Natural killer cell treated with Interleukin-12 subunit alpha and Interleukin-12 subunit beta and Interleukin-15 and Interleukin-18, amount 100 ng/mL, for 72 hours (primary cell): ENCODE data around the gene VARS1. TPM values are rescaled to one million over a fixed set of nuclear protein-coding genes. Genes with fewer than 3 reads are reported as not detected.
"Not testable (repeated sequence)": the region's sequence is repeated elsewhere in the genome, so short reads cannot be mapped to it uniquely, and the experiment has no call there.

Experiments used
- ATAC-seq, 2 donors: fragments of 150-1000 bp; cut with Tn5 transposase in 1 of 2; sonication (Bioruptor Pico), chemical (Tn5 transposase) in 1 of 2; 2 replicates each; pipeline ENCODE4 v1.10.0; 2021
- DNase-seq: peaks from one replicate; pipeline ENCODE4 v3.0.0; 2022; ENCODE audit warnings: low spot score
- H3K27ac Mint-ChIP-seq, 2 donors: 1 replicate in 1 of 2; 2 replicates in 1 of 2; pipeline ENCODE4 v1.8.0; 2022; ENCODE audit warnings: mixed read lengths in 2 of 2, mild to moderate bottlenecking in 1 of 2, moderate library complexity in 1 of 2
- H3K27me3 Mint-ChIP-seq, 2 donors: 1 replicate in 1 of 2; 2 replicates in 1 of 2; pipeline ENCODE4 v1.8.0; 2022; ENCODE audit warnings: mixed read lengths in 2 of 2
- H3K36me3 Mint-ChIP-seq: one replicate; pipeline ENCODE4 v1.8.0; 2022; ENCODE audit warnings: mixed read lengths
- H3K4me1 Mint-ChIP-seq, 2 donors: 1 replicate in 1 of 2; 2 replicates in 1 of 2; pipeline ENCODE4 v1.8.0; 2022; ENCODE audit warnings: low read depth in 2 of 2, mixed read lengths in 2 of 2, mild to moderate bottlenecking in 1 of 2
- H3K4me3 Mint-ChIP-seq: one replicate; pipeline ENCODE4 v1.8.0; 2022; ENCODE audit warnings: mixed read lengths
- H3K9me3 Mint-ChIP-seq: 2 replicates; pipeline ENCODE4 v1.8.0; 2022; ENCODE audit warnings: mixed read lengths
- total RNA-seq, 2 donors: library from RNA; stranded (reverse); gene quantifications; one replicate each; pipeline ENCODE4 v1.2.3, GENCODE V29; 2022

VARS1 gene
- total RNA-seq, 2 donors from 2014 or later = 90.7 to 226 TPM

DNA sequence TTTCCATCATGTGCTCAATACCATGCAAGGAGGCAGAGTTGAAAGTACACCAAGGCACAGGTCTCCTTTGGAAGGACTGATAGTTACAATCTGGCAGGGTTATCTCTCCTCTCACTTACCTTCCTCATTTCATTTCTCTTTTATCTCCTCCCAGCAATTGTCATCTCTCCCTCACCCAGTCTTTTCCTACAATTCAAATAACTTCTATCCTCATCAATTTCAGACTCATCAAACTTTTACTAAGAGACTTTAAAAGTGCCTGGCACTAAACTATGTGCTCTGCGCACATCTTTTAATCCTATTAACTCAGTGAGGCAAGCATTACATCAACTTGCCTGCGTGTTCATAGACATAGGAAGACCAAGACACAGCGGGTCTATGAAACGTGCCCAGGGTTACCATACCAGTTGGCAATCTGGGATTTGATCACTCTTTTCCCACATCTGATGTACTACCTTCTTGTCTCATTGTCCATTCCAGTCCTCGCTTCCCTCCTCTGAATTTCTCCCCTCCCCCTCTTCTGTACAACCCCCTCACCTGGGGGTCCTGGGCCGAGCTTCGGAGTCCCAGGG, 1.2 kb downstream of the VARS1 start:
- peaks cover 28 to 32% of the 10 kb centered on the region in 2 donors for H3K4me1 Mint-ChIP-seq

DNA sequence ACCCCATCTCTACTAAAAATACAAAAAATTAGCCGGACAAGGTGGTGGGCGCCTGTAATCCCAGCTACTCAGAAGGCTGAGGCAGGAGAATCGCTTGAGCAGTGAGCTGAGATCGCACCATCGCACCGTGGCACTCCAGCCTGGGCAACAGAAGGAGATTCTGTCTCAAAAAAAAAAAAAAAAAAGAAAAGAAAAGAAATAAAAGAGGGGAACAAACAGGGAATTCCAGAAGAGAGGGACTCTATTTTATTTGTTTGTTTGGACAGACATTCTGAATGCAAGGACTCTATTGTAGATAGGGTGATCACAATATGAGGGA, 1.7 kb downstream of the VARS1 start:
- Mint-ChIP-seq H3K4me1 (peaks cover 28 to 32% of the 10 kb centered on the region in 2 donors), H3K27ac (peak overlapping the region; percentile 94 to 98), H3K4me3 (peak overlapping the region; percentile 81)
- not testable (repeated sequence) for H3K9me3 Mint-ChIP-seq, ATAC-seq, H3K27me3 Mint-ChIP-seq, H3K36me3 Mint-ChIP-seq, DNase-seq

More for the DNA sequence above, 1.2 kb downstream of the VARS1 start:
- Mint-ChIP-seq H3K36me3 (peaks cover 6% of the 10 kb centered on the region), H3K9me3 (no peaks in the 10 kb centered on the region), H3K27me3 (no peaks in the 10 kb centered on the region), H3K27ac (peak overlapping the region; percentile 94 to 98), H3K4me3 (peak overlapping the region; percentile 81)
- ATAC-seq (no peak), DNase-seq (no peak)

DNA sequence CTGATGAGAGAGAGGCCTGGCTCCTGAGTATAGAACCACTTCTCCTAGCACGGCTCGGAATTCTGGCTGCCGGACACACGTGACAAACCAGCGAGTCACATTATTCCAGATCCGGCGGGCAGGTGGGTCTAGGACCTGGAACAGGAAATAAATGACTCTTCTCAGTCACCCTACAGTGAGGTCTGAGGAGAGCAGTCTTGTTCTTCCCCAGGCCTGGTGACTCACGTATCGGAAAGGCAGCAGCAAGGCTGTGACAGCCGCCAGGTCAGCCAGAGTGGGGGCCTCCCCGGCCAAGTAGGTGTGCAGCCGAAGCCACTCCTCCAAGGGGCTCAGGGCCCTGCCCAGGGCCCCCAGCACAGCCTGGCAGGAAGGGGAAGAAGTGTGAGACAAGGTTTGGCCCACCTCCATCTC, 2.8 kb downstream of the VARS1 start:
- peaks cover 24 to 30% of the 10 kb centered on the region in 2 donors for H3K4me1 Mint-ChIP-seq
- no peaks in the 10 kb centered on the region for H3K9me3 Mint-ChIP-seq
- peak overlapping the region in 1 of 2 donors; percentile 17 for H3K27ac Mint-ChIP-seq
- peaks cover 6% of the 10 kb centered on the region for H3K36me3 Mint-ChIP-seq
- ATAC-seq (no peak), DNase-seq (no peak)
- peak overlapping the region; percentile 78 for H3K4me3 Mint-ChIP-seq
- no peaks in the 10 kb centered on the region for H3K27me3 Mint-ChIP-seq

DNA sequence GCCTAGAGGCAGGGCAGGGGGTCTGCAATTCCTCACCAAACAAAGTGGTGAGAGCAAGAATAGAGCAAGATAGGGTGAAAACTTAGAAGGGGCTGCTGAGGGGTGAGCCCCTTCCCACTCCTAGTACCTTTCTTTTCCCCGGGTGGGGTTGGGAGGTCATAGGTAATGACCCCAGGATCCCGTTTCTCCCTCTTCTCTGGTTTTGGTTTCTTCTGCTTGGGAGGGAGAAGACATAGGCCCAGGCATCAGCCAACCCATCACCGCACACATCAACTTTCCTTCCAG, 3.5 kb downstream of the VARS1 start:
- ATAC-seq (no peak), DNase-seq (no peak)
- Mint-ChIP-seq H3K36me3 (peaks cover 6% of the 10 kb centered on the region), H3K4me1 (peaks cover 18 to 25% of the 10 kb centered on the region in 2 donors), H3K4me3 (no peak overlapping the region), H3K27ac (peak overlapping the region in 1 of 2 donors; percentile 17), H3K9me3 (no peaks in the 10 kb centered on the region), H3K27me3 (no peaks in the 10 kb centered on the region)

DNA sequence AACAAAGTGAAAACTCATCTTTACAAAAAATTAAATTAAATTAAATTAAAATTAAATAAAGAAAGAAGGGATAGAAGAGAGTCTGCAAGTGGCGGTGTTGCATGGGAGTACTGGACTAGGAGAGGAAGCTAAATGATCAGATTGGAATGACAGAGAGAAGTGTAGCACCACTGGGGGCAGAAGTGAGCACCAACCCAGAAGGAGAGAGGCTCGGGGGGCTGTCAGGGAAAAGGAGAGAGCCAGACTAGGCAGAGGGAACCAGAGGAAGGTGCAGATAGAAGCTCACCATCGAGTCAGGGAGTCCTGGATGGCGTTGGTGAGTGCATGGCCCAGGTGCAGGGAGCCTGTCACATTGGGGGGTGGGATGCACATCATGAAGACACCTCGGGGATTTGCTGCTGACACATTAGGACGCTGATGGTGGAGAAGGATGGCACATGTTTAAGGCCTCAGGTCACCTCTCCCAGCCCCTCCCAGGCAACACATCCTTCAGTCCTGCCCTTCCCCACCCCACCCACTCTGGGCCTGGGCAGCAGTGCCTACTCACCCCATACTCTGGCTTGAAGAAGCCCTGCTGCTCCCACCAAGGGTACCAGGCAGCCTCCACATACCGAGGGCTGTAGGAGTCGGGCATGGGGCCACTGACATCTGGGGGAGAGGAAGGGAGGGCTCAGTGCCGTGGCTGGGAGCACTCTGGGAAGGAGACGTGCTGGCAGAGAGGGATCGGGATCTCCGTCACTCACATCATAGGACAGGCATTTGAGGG, 4.0 kb downstream of the VARS1 start:
- DNase-seq = no peak
- peaks cover 6% of the 10 kb centered on the region for H3K36me3 Mint-ChIP-seq
- ATAC-seq = no peak

DNA sequence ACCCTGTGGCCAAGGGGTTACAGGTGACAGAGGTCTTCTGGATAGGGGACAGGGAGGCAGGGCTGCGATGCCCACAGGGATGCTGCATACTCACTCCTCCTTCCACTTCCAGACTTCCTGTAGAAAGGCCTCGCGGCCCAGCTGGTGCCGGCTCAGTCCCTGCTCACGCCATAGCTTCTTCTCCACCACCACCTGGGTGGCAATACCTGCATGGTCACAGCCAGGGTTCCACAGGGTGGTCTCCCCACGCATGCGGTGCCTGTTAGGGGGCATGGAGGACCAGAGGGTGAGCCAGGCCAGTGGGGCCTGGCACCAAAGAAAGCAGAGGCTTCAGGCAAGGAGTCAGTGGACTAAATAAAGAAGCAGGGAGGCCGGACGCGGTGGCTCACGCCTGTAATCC, 10.1 kb downstream of the VARS1 start:
- H3K27ac Mint-ChIP-seq = no peak overlapping the region

More for the DNA sequence above, 4.0 kb downstream of the VARS1 start:
- Mint-ChIP-seq H3K27ac (peak overlapping the region in 1 of 2 donors; percentile 3), H3K4me3 (peak overlapping the region; percentile 29), H3K4me1 (peaks cover 16 to 21% of the 10 kb centered on the region in 2 donors), H3K9me3 (no peaks in the 10 kb centered on the region), H3K27me3 (no peaks in the 10 kb centered on the region)

DNA sequence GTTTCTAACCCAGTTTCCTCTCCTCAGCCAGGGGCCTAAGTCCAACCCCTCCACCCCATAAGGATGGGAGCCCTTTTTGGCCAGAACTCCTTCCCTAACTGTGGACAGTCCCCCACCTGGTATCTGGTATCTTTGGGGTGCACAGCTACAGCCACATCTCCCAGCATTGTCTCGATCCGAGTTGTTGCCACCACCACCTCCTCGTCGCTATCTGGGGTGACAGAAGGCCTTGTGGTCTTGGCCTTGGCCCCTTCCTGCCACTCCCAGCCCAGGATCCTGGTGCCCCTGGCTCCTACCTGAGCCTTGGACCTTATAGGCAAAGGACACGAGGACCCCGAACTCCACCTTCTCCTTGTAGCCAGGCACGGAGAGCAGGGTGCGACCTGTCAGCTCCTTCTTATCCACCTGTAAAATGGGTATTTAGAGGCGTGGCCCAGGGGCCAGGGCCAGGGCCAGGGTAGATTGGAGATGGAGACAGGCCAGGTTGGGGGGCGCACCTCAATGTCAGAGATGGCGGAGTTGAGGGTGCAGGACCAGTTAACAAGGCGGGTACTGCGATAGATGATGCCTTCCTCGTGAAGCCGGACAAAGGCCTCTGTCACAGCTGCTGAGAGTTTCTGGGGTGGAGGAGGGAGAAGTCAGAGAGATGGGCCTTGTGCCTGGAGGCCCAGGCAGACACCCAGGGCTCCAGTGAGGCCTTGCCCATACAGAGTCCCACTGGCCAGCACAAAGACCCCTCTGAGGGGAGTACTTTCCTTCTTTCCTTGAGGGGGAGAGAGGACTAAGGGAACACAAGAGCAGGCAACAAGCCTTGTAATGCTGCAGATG, 11.2 kb downstream of the VARS1 start:
- H3K9me3 Mint-ChIP-seq = no peaks in the 10 kb centered on the region
- H3K4me3 Mint-ChIP-seq = no peak overlapping the region
- no peaks in the 10 kb centered on the region for H3K27me3 Mint-ChIP-seq
- DNase-seq = no peak
- peak overlapping the region in 1 of 2 donors; percentile 62 for H3K27ac Mint-ChIP-seq
- ATAC-seq = no peak
- H3K4me1 Mint-ChIP-seq = no peaks in the 10 kb centered on the region
- no peaks in the 10 kb centered on the region for H3K36me3 Mint-ChIP-seq

More for the DNA sequence above, 10.1 kb downstream of the VARS1 start:
- DNase-seq (no peak), ATAC-seq (no peak)
- no peaks in the 10 kb centered on the region for H3K9me3 Mint-ChIP-seq
- H3K4me3 Mint-ChIP-seq = no peak overlapping the region
- peaks cover 0 to 1% of the 10 kb centered on the region in 2 donors for H3K4me1 Mint-ChIP-seq
- peaks cover 2% of the 10 kb centered on the region for H3K36me3 Mint-ChIP-seq
- H3K27me3 Mint-ChIP-seq = no peaks in the 10 kb centered on the region

DNA sequence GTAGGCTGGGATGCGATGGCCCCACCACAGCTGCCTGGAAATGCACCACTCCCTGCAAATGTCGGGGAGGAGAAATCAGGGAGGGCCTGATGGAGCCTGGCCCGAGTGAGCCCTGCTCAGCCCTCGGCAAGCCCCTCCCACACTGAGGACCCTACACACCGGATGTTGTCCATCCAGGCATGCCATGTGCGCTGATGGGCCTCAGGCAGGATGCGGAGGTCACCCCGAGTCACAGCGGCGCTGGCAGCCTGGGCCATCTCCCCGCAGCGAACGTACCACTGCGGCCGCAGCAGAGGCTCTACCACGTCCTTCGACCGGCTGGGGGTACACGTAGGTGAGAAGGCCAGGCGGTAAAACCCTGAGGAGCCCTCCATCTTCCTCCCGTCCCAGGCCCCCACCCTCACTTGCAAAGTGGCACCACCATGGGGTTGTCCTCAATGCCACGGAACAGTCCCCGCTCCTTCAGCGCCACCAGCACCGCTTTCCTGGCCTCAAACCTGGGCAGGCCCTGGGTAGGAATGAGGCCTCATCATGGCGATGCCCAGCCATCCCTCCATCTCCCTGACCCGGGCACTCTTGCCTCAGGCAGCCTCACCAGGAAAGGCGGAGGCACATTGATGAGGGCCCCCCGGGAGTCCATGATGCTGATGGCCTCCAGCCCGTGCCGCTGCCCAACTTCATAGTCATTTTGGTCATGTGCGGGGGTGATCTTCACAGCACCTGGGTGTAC, 13.3 kb downstream of the VARS1 start:
- no peak overlapping the region for H3K4me3 Mint-ChIP-seq
- H3K9me3 Mint-ChIP-seq = no peaks in the 10 kb centered on the region
- no peak for ATAC-seq
- H3K4me1 Mint-ChIP-seq = peaks cover 2 to 7% of the 10 kb centered on the region in 2 donors
- H3K27ac Mint-ChIP-seq = no peak overlapping the region
- no peaks in the 10 kb centered on the region for H3K36me3 Mint-ChIP-seq
- no peak for DNase-seq
- no peaks in the 10 kb centered on the region for H3K27me3 Mint-ChIP-seq

DNA sequence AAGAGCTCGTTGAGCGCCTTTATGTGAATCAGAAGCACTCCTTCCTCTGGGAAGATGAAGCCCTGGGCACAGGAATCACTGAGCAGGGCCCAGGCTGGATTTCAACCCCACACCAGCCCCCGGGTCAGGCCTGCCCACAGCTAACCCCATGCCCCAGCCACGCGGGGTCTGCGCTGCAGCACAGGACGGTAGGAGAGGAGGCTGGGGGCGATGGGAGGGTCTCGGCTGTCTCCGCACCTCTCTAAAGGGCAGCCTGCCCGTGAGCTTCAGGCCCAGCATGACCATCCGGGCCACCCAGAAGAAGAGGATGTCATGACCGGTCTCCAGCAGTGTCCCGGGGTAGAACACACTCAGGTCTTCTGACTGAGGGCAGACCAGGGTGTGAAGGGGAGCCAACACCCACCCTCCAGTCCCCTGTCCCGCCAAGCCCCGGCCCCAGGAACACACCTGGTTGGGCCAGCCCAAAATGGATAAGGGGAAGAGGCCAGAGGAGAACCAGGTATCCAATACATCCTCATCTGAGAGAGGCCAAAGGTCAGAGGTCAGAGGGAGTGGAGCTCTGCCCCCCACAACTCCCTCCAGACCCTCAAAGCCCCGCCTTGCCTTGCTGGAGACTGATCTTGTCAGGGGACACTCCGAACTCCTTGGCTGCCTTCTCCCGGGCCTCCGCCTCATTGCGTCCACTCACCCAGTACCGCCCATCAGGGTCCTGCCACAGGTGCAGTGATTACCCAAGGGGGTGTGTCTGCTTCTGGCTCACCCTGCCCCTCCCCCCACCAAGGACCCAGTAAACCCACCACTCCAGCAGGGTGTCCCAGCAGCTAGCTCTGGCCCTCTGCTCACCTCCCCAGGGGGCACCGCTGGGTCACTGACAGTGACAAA, 14.1 kb downstream of the VARS1 start:
- Mint-ChIP-seq H3K4me3 (no peak overlapping the region), H3K4me1 (peaks cover 6 to 11% of the 10 kb centered on the region in 2 donors), H3K27ac (no peak overlapping the region), H3K27me3 (no peaks in the 10 kb centered on the region), H3K36me3 (no peaks in the 10 kb centered on the region), H3K9me3 (no peaks in the 10 kb centered on the region)
- DNase-seq = no peak
- no peak for ATAC-seq

DNA sequence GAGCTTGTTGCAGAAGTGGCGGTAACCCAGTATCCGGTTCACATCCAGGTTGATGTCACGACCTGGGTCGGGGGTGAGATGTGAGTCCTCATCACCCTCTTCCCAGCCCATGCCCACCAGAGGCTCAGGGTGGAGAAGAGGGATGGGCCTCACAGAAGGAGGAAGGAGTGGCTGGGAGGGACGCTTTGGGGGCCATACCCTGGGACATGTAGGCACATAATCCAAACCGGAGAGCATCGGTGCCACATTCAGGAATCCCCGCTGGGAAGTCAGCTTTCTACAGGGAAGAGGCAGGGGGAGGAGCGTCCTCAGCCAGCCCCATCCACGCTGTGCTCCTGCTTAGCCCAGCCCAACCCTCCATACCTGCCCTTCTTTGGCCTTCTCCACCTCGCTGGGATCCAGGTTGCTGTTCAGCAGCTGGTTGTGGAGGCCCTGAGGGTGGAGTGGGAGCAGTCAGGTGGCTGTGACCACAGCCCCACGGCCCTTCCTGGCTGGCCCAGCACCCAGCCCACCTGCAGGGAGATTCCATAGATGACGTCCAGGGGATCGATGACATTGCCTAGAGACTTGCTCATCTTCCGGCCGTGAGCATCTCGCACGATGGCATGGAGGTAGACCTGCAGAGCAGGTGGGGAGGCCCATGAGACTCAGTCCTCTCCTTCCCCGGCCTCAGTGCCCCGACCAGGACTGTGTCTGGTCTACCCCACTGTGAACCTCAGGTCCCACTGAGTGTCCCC, 14.9 kb downstream of the VARS1 start:
- DNase-seq (no peak), ATAC-seq (no peak)
- Mint-ChIP-seq H3K4me1 (peaks cover 10 to 14% of the 10 kb centered on the region in 2 donors), H3K36me3 (no peaks in the 10 kb centered on the region), H3K27ac (no peak overlapping the region), H3K9me3 (no peaks in the 10 kb centered on the region), H3K4me3 (no peak overlapping the region), H3K27me3 (no peaks in the 10 kb centered on the region)

DNA sequence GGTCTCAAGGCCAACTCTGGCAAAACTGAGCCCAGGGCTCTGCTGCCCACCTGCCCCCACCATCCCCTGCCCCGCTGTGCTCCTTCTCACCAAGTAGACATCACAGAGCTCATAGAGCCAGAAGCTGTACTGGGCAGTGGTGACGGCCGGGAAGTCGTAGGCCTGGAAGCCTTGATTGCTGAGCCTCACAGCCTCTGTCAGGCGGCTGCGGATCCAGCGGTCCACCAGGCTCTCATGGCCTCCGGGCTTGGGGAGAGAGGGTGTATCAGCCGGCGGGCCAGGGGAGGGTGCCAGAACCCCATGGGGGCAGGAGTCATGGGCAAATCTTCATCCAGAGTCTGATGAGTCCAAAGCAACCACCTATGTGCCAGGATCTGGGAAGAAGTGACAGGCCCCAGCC, 15.6 kb downstream of the VARS1 start:
- H3K9me3 Mint-ChIP-seq = no peaks in the 10 kb centered on the region
- no peak overlapping the region for H3K27ac Mint-ChIP-seq
- no peaks in the 10 kb centered on the region for H3K36me3 Mint-ChIP-seq
- no peak overlapping the region for H3K4me3 Mint-ChIP-seq
- no peak for ATAC-seq
- H3K27me3 Mint-ChIP-seq = no peaks in the 10 kb centered on the region
- peaks cover 14% of the 10 kb centered on the region in 2 donors for H3K4me1 Mint-ChIP-seq
- no peak for DNase-seq

DNA sequence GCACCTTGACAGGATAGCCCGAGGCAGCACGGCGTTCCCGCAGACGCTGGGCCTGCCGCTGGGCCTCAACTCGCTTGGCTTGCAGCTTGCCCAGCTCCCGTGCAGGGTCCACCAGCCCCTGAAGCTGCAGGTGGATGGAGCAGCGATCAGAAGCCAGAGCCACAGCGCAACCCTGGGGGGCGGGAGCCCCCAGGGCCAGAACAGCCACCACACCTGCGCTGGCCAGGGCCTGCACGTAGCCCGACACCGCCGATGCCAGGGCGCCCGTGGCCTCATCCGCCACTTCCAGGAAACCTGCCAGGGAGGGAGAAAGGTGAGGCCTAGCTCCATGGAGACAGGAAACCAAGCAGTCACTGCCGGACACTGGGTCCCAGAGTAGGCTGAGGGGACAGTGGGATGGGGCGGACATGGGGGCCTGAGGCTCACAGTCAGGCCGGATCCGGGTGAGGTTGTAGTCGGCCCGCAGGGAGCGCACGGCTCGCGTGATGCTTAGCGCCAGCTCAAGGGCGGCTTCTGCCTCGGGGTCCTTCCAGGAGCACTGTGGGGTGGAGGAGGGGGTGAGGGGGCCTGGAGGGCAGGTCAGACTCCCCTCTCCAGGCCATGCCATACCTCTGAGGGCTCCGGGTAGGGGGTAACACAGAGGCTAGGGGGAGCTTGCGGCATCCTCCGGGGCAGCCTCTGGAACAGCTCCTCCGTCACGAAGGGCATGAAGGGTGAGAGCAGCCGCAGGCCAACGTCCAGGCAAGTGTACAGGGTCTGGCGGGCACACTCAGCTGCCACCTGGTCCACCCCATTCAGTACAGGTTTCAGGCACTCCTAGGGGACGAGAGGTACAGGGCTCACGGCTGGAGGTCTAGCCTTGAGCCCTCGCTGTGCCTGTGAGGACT, 16.3 kb downstream of the VARS1 start:
- H3K36me3 Mint-ChIP-seq = no peaks in the 10 kb centered on the region
- H3K27me3 Mint-ChIP-seq = no peaks in the 10 kb centered on the region
- DNase-seq (no peak), ATAC-seq (no peak)
- H3K4me1 Mint-ChIP-seq = peaks cover 14% of the 10 kb centered on the region in 2 donors
- H3K27ac Mint-ChIP-seq = no peak overlapping the region
- H3K4me3 Mint-ChIP-seq = no peak overlapping the region
- H3K9me3 Mint-ChIP-seq = no peaks in the 10 kb centered on the region
